Stimulated activated CD8-positive, alpha-beta memory T cell treated with anti-CD3 and anti-CD28 coated beads, Interleukin-7, amount 100 ng/mL, for 24 hours (primary cell): Measurements from ENCODE around the gene G3BP1.
"Not testable (repeated sequence)": the region's sequence is repeated elsewhere in the genome, so short reads cannot be mapped to it uniquely, and the experiment has no call there.

ENCODE experiments used
- DNase-seq: peaks from one replicate; pipeline ENCODE4 v3.0.0-alpha.2; 2020; ENCODE audit warnings: low read depth

Gene G3BP1

GRCh38 chr5:151755383-151755782 is 16.4 kb upstream of the G3BP1 start:
- no peak for DNase-seq

GRCh38 chr5:151757233-151758140 is 14.3 kb upstream of the G3BP1 start:
- no peak for DNase-seq

- no peak for DNase-seq
Observed at GRCh38 chr5:151758141-151758429, 13.7 kb upstream of the G3BP1 start.

- peak; percentile 73 for DNase-seq
Observed at GRCh38 chr5:151758430-151759241, 13.1 kb upstream of the G3BP1 start, which contains the start of gene ATOX1. Gene ATOX1, minus strand, starts transcription at chr5:151758631. Its CDS starts 80 bp downstream, at chr5:151758551.

- DNase-seq: no peak
Observed at GRCh38 chr5:151764801-151765200, 7.0 kb upstream of the G3BP1 start.

GRCh38 chr5:151766975-151767374 is 4.8 kb upstream of the G3BP1 start:
- DNase-seq: no peak

- peak; percentile 15 for DNase-seq
Observed at GRCh38 chr5:151770383-151771258, 1.1 kb upstream of the G3BP1 start.

- peak; percentile 8 for DNase-seq
Observed at GRCh38 chr5:151772029-151772845, 483 bp downstream of the G3BP1 start.

GRCh38 chr5:151772846-151773561 is 1.2 kb downstream of the G3BP1 start:
- DNase-seq: no peak

- no peak for DNase-seq
Observed at GRCh38 chr5:151773951-151774350, 2.2 kb downstream of the G3BP1 start.

- DNase-seq: no peak
Observed at GRCh38 chr5:151775025-151775606, 3.4 kb downstream of the G3BP1 start.

GRCh38 chr5:151779531-151780125 is 7.9 kb downstream of the G3BP1 start:
- no peak for DNase-seq

GRCh38 chr5:151780348-151780747 is 8.6 kb downstream of the G3BP1 start:
- no peak for DNase-seq

GRCh38 chr5:151781201-151781600 is 9.4 kb downstream of the G3BP1 start:
- DNase-seq: no peak

GRCh38 chr5:151783664-151784063 is 11.9 kb downstream of the G3BP1 start:
- DNase-seq: not testable (repeated sequence)

- DNase-seq: no peak
Observed at GRCh38 chr5:151784141-151784540, 12.4 kb downstream of the G3BP1 start.

GRCh38 chr5:151786468-151786867 is 14.7 kb downstream of the G3BP1 start:
- no peak for DNase-seq

GRCh38 chr5:151787817-151788216 is 16.1 kb downstream of the G3BP1 start:
- DNase-seq: no peak

GRCh38 chr5:151793358-151793757 is 21.6 kb downstream of the G3BP1 start:
- DNase-seq: no peak

GRCh38 chr5:151795426-151795825 is 23.7 kb downstream of the G3BP1 start:
- no peak for DNase-seq
